ENCODE measurements around the gene FER. TPM values are rescaled to one million over a fixed set of nuclear protein-coding genes. Genes with fewer than 3 reads are reported as not detected.

FER gene
- total RNA-seq, 1 donor from 2014 or later: 30.9 TPM

GRCh38 chr5:108743319-108743718, 4.4 kb upstream of the FER start:
- no peak for DNase-seq
- TF ChIP-seq CTCF (IDR thresholded peaks at IDR 0.05; ENCODE audit: partially characterized antibody, unreplicated experiment): no peak
- peaks cover 3% of the 10 kb centered on the region for H3K9me3 Mint-ChIP-seq (ENCODE audit: unreplicated experiment)
- H3K27ac Mint-ChIP-seq (ENCODE audit: unreplicated experiment): no peak overlapping the region
- H3K4me1 Mint-ChIP-seq (ENCODE audit: low read depth, unreplicated experiment): peaks cover 9% of the 10 kb centered on the region
- peaks cover 2% of the 10 kb centered on the region for H3K27me3 Mint-ChIP-seq (ENCODE audit: unreplicated experiment)
- no peak overlapping the region for H3K4me3 Mint-ChIP-seq (ENCODE audit: unreplicated experiment)
- peaks cover 4% of the 10 kb centered on the region for H3K36me3 Mint-ChIP-seq (ENCODE audit: unreplicated experiment)

- Mint-ChIP-seq H3K36me3 (ENCODE audit: unreplicated experiment) (peaks cover 4% of the 10 kb centered on the region), H3K27ac (ENCODE audit: unreplicated experiment) (no peak overlapping the region), H3K4me1 (ENCODE audit: low read depth, unreplicated experiment) (peaks cover 9% of the 10 kb centered on the region), H3K9me3 (ENCODE audit: unreplicated experiment) (peaks cover 3% of the 10 kb centered on the region), H3K27me3 (ENCODE audit: unreplicated experiment) (peaks cover 2% of the 10 kb centered on the region), H3K4me3 (ENCODE audit: unreplicated experiment) (no peak overlapping the region)
- TF ChIP-seq CTCF (IDR thresholded peaks at IDR 0.05; ENCODE audit: partially characterized antibody, unreplicated experiment): no peak
- DNase-seq: no peak
Observed at GRCh38 chr5:108743846-108744245, 3.9 kb upstream of the FER start.

- Mint-ChIP-seq H3K27me3 (ENCODE audit: unreplicated experiment) (peaks cover 2% of the 10 kb centered on the region), H3K4me3 (ENCODE audit: unreplicated experiment) (peak overlapping the region; percentile 95), H3K36me3 (ENCODE audit: unreplicated experiment) (peaks cover 4% of the 10 kb centered on the region), H3K9me3 (ENCODE audit: unreplicated experiment) (peaks cover 7% of the 10 kb centered on the region), H3K4me1 (ENCODE audit: low read depth, unreplicated experiment) (peaks cover 13% of the 10 kb centered on the region), H3K27ac (ENCODE audit: unreplicated experiment) (peak overlapping the region; percentile 94)
- no peak for DNase-seq
- TF ChIP-seq CTCF (IDR thresholded peaks at IDR 0.05; ENCODE audit: partially characterized antibody, unreplicated experiment): no peak
Observed at GRCh38 chr5:108747111-108747773, 455 bp upstream of the FER start.

- H3K27me3 Mint-ChIP-seq (ENCODE audit: unreplicated experiment): peaks cover 2% of the 10 kb centered on the region
- DNase-seq: peak; percentile 99
- H3K27ac Mint-ChIP-seq (ENCODE audit: unreplicated experiment): peak overlapping the region; percentile 94
- peaks cover 15% of the 10 kb centered on the region for H3K4me1 Mint-ChIP-seq (ENCODE audit: low read depth, unreplicated experiment)
- no peaks in the 10 kb centered on the region for H3K36me3 Mint-ChIP-seq (ENCODE audit: unreplicated experiment)
- H3K4me3 Mint-ChIP-seq (ENCODE audit: unreplicated experiment): peak overlapping the region; percentile 95
- peaks cover 7% of the 10 kb centered on the region for H3K9me3 Mint-ChIP-seq (ENCODE audit: unreplicated experiment)
- TF ChIP-seq CTCF (IDR thresholded peaks at IDR 0.05; ENCODE audit: partially characterized antibody, unreplicated experiment): peak; percentile 25
Observed at GRCh38 chr5:108748401-108749127, 867 bp downstream of the FER start.
